Posterior cingulate gyrus (tissue), 11 donors: ENCODE data around the gene ARL15.
"Not testable (repeated sequence)": the region's sequence is repeated elsewhere in the genome, so short reads cannot be mapped to it uniquely, and the experiment has no call there.

Source experiments
- DNase-seq, 10 donors: peaks; one replicate each; pipeline versions ENCODE4 v3.0.0 to v3.0.0-alpha.2; 2020 to 2021; ENCODE audit warnings: mixed read lengths in 3 of 10
- intact Hi-C: fragments of 100-400 bp; cut with DNase I; formaldehyde crosslinking; loops from one replicate; pipeline ENCODE4 v1.15.1; 2023

The ARL15 gene

GRCh38 chr5:53877243-53877642 is 433.1 kb downstream of the ARL15 start:
- DNase-seq: no peak
- intact Hi-C loops: no loop called here

GRCh38 chr5:53874409-53874808 is 436.0 kb downstream of the ARL15 start:
- no peak for DNase-seq
- intact Hi-C loops: no loop called here

GRCh38 chr5:53873235-53873634 is 437.1 kb downstream of the ARL15 start:
- DNase-seq: no peak
- intact Hi-C loops: no loop called here

- intact Hi-C loops: no loop called here
- DNase-seq: no peak
Observed at GRCh38 chr5:53871775-53872174, 438.6 kb downstream of the ARL15 start.

GRCh38 chr5:53871050-53871449 is 439.3 kb downstream of the ARL15 start:
- intact Hi-C loops: no loop called here

GRCh38 chr5:53858700-53859456 is 451.5 kb downstream of the ARL15 start:
- DNase-seq: no peak
- intact Hi-C loops: no loop called here

More at GRCh38 chr5:53871050-53871449, 439.3 kb downstream of the ARL15 start:
- DNase-seq: no peak

- intact Hi-C loops: no loop called here
Observed at GRCh38 chr5:53856506-53856905, 453.9 kb downstream of the ARL15 start.

GRCh38 chr5:53836851-53837430 is 473.4 kb downstream of the ARL15 start:
- intact Hi-C loops: not testable (repeated sequence)
- DNase-seq: peak in 1 of 10 donors; percentile 75

More at GRCh38 chr5:53856506-53856905, 453.9 kb downstream of the ARL15 start:
- DNase-seq: no peak

- no peak for DNase-seq
- intact Hi-C loops: no loop called here
Observed at GRCh38 chr5:53834500-53834899, 475.9 kb downstream of the ARL15 start.
